Pancreas (tissue), 10 donors: ENCODE measurements around the gene COPS2. TPM values are rescaled to one million over a fixed set of nuclear protein-coding genes. Genes with fewer than 3 reads are reported as not detected.

Experiments used
- ATAC-seq, 4 donors: fragments of 200-7000 bp; cut with Tn5 transposase; one replicate each; pipeline versions ENCODE4 v1.8.0 to v1.9.1; 2020; ENCODE audit warnings: mild to moderate bottlenecking in 4 of 4, moderate library complexity in 4 of 4
- DNase-seq, 6 donors: peaks; one replicate each; pipeline ENCODE4 v3.0.0-alpha.2; 2020
- FAIRE-seq: peaks from 2 replicates; lab custom pipeline; 2012; peaks lifted over from hg19 to GRCh38; lab: Jason Lieb, UNC
- H3K27ac ChIP-seq, 4 donors: fragments of 200-600 bp; sonication (generic); 1 replicate in 3 of 4; 2 replicates in 1 of 4; pipeline versions ENCODE4 v1.5.0 to v1.8.0; 2020
- H3K27me3 ChIP-seq, 4 donors: fragments of 200-600 bp; one replicate each; pipeline ENCODE4 v1.8.0; 2021
- H3K36me3 ChIP-seq, 3 donors: fragments of 200-600 bp; sonication (generic) in 1 of 3; one replicate each; pipeline versions ENCODE4 v1.5.0 to v1.8.0; 2020 to 2021
- H3K4me1 ChIP-seq, 3 donors: fragments of 200-600 bp; one replicate each; pipeline ENCODE4 v1.8.0; 2021
- H3K4me3 ChIP-seq, 4 donors: fragments of 200-600 bp; sonication (generic) in 2 of 4; one replicate each; pipeline versions ENCODE4 v1.5.0 to v1.8.0; 2020 to 2021
- H3K9me3 ChIP-seq, 4 donors: fragments of 200-600 bp; one replicate each; pipeline ENCODE4 v1.8.0; 2021
- CTCF ChIP-seq, 4 donors: fragments of 200-600 bp; sonication (generic) in 3 of 4; IDR thresholded peaks; one replicate each; pipeline versions ENCODE4 v1.5.0 to v1.8.0; 2021; ENCODE audit warnings: antibody characterized with exemption in 4 of 4
- WGBS, 2 donors: extraction: QIAGEN DNeasy Blood & Tissue Kit; methylation state at CpG; one replicate each; pipeline ENCODE4 v1.1.7; 2013; 5-methylcytosine and 5-hydroxymethylcytosine counted together
- intact Hi-C, 3 donors: fragments of 100-400 bp; cut with DNase I; formaldehyde crosslinking; loops; one replicate each; pipeline versions ENCODE4 v1.11.1 to v1.14.2; 2022
- polyA plus RNA-seq, 2 donors: library from polyadenylated mRNA; stranded (reverse); fragments of 200-250 nt; gene quantifications; one replicate each; pipeline ENCODE4 v1.2.3, GENCODE V29; 2013
- total RNA-seq, 6 donors: library from RNA; stranded (reverse); fragmentation: NEBNext Ultra II Directional in 4 of 6; extraction: Animal tissue kit (Norgen Biotek cat#: 25700) in 4 of 6; gene quantifications; one replicate each; pipeline versions ENCODE4 v1.2.1 to v1.2.4, GENCODE V29; 2021 to 2023
- donor health status: healthy with polysubstance abuse.
- donor health status: DM: no; HTN: no; CAD: no; lungs with moderate emphysema.
- donor health status: DM: no; HTN: no; CAD: no.
- donor health status: control.
- donor health status: control.
- donor health status: Bipolar disorder and iron deficiency.
- donor health status: DM: yes; HTN: yes; CAD: no.
- donor health status: DM: no; HTN: no; CAD: no.
- donor health status: DM: no; HTN: no; CAD: no.
- donor health status: DM: yes; HTN: yes; CAD: no.

The COPS2 gene
- total and polyA plus RNA-seq, 8 donors, result 22.6 to 56.3 (median 38.6) TPM

GRCh38 chr15:49122541-49123062 is 32.8 kb downstream of the COPS2 start:
- no peaks in the 10 kb centered on the region for H3K4me1 ChIP-seq
- H3K27ac ChIP-seq, result no peak overlapping the region
- no peak overlapping the region for H3K4me3 ChIP-seq
- 86 to 95% methylated on average over 1 of the region's 1 CpG for WGBS, 2 donors
- ATAC-seq, result no peak
- H3K27me3 ChIP-seq, result no peaks in the 10 kb centered on the region
- DNase-seq, result no peak
- intact Hi-C loops, result no loop called here
- TF ChIP-seq CTCF (IDR thresholded peaks at IDR 0.05), result no peak
- peaks cover 0 to 11% (median 0%) of the 10 kb centered on the region in 3 donors for H3K36me3 ChIP-seq
- peak; percentile 32 for FAIRE-seq
- H3K9me3 ChIP-seq, result no peaks in the 10 kb centered on the region

- 94% methylated on average over 1 of the region's 1 CpG for WGBS, 2 donors
- Histone ChIP-seq H3K27me3 (no peaks in the 10 kb centered on the region), H3K4me3 (no peak overlapping the region), H3K36me3 (peaks cover 0 to 5% (median 0%) of the 10 kb centered on the region in 3 donors), H3K4me1 (no peaks in the 10 kb centered on the region), H3K27ac (no peak overlapping the region), H3K9me3 (no peaks in the 10 kb centered on the region)
- no peak for TF ChIP-seq CTCF (IDR thresholded peaks at IDR 0.05)
- intact Hi-C loops, result no loop called here
- FAIRE-seq (no peak), ATAC-seq (no peak), DNase-seq (no peak)
Observed at GRCh38 chr15:49121901-49122300, 33.5 kb downstream of the COPS2 start.

GRCh38 chr15:49120832-49121231 is 34.6 kb downstream of the COPS2 start:
- H3K4me3 ChIP-seq, result no peak overlapping the region
- H3K4me1 ChIP-seq, result no peaks in the 10 kb centered on the region
- H3K36me3 ChIP-seq, result no peaks in the 10 kb centered on the region
- no peak for TF ChIP-seq CTCF (IDR thresholded peaks at IDR 0.05)
- 76 to 80% methylated on average over 4 of the region's 4 CpGs for WGBS, 2 donors
- ATAC-seq (no peak), DNase-seq (no peak), FAIRE-seq (no peak)
- H3K27me3 ChIP-seq, result no peaks in the 10 kb centered on the region
- H3K9me3 ChIP-seq, result no peaks in the 10 kb centered on the region
- intact Hi-C loops, result no loop called here
- H3K27ac ChIP-seq, result no peak overlapping the region

- ATAC-seq, result no peak
- 95 to 97% methylated on average over 4 of the region's 4 CpGs for WGBS, 2 donors
Observed at GRCh38 chr15:49116108-49116857, 39.1 kb downstream of the COPS2 start.

More at GRCh38 chr15:49116108-49116857, 39.1 kb downstream of the COPS2 start:
- Histone ChIP-seq H3K4me1 (no peaks in the 10 kb centered on the region), H3K27ac (no peak overlapping the region), H3K4me3 (no peak overlapping the region), H3K9me3 (no peaks in the 10 kb centered on the region), H3K27me3 (no peaks in the 10 kb centered on the region), H3K36me3 (peaks cover 0 to 5% (median 0%) of the 10 kb centered on the region in 3 donors)
- no peak for FAIRE-seq
- intact Hi-C loops, result no loop called here
- no peak for TF ChIP-seq CTCF (IDR thresholded peaks at IDR 0.05)
- no peak for DNase-seq
